Osteocyte (in vitro differentiated cells): ENCODE results near the gene CIB4. TPM values are rescaled to one million over a fixed set of nuclear protein-coding genes. Genes with fewer than 3 reads are reported as not detected.

Source experiments
- DNase-seq: peaks from one replicate; pipeline ENCODE4 v3.0.0; 2021; ENCODE audit warnings: mixed read lengths; ENCODE audit not compliant: unreplicated experiment; ENCODE audit errors: extremely low spot score
- H3K27ac Mint-ChIP-seq: one replicate; pipeline ENCODE4 v1.8.0; 2021; ENCODE audit warnings: mild to moderate bottlenecking, mixed read lengths; ENCODE audit not compliant: unreplicated experiment
- H3K27me3 Mint-ChIP-seq: one replicate; pipeline ENCODE4 v1.8.0; 2021; ENCODE audit warnings: mixed read lengths; ENCODE audit not compliant: unreplicated experiment
- H3K36me3 Mint-ChIP-seq: one replicate; pipeline ENCODE4 v1.8.0; 2021; ENCODE audit warnings: mixed read lengths; ENCODE audit not compliant: unreplicated experiment
- H3K4me1 Mint-ChIP-seq: one replicate; pipeline ENCODE4 v1.8.0; 2021; ENCODE audit warnings: mixed read lengths; ENCODE audit not compliant: unreplicated experiment
- H3K4me3 Mint-ChIP-seq: one replicate; pipeline ENCODE4 v1.8.0; 2021; ENCODE audit warnings: mild to moderate bottlenecking, moderate library complexity, mixed read lengths; ENCODE audit not compliant: unreplicated experiment
- H3K9me3 Mint-ChIP-seq: one replicate; pipeline ENCODE4 v1.8.0; 2021; ENCODE audit warnings: mixed read lengths; ENCODE audit not compliant: unreplicated experiment
- CTCF ChIP-seq: fragments of 200-600 bp; sonication (generic); IDR thresholded peaks from 2 replicates; pipeline ENCODE4 v1.5.0; 2021; ENCODE audit warnings: antibody characterized with exemption, mild to moderate bottlenecking, moderate library complexity
- total RNA-seq: library from RNA; stranded (reverse); gene quantifications from 2 replicates; pipeline ENCODE4 v1.2.1, GENCODE V29; 2021

CIB4 gene
- total RNA-seq, 1 donor from 2014 or later = not detected

DNA sequence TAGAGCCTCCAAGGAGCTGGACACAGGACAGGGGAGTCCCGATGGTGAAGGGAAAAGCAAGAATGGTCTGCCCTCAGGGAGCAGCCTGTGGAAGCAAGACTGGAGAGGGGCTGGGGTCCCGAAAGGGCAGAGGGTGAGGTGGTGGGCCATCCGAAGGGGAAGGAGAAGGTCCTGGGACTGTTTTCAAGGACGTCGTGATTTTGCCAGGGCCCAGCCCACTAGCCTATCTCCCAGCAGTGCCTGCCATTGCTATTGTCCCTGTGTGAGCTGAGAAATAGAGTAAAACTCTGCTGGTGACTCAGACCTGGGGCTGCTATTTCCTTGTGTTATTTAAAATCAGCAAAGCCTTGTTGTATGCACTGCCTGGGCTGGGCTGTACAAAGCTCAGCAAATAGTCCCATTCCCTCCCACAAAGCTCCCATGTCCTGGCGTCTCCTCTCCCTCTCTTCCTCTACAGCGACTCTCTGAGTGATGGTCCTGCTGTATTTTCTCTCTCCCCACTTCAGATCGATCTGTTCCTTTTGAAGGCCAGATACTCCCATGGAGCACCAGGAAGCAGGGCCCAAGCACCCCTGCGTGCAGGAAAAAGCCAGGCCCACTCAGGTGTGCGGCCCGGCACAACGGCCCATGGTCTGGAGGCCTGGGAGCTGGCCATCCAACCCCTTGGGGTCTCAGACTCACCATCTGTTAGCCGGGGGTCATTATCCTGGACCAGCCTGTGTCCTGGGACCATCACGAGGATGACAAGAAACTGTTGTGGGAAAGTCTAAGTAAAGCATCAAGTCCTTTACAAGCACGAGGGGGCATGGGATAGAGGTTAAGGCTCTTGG is 98.3 kb downstream of the CIB4 start:
- peaks cover 3% of the 10 kb centered on the region for H3K4me1 Mint-ChIP-seq
- H3K4me3 Mint-ChIP-seq = no peak overlapping the region
- H3K36me3 Mint-ChIP-seq = no peaks in the 10 kb centered on the region
- H3K9me3 Mint-ChIP-seq = no peaks in the 10 kb centered on the region
- TF ChIP-seq CTCF = no peak
- no peak overlapping the region for H3K27ac Mint-ChIP-seq
- DNase-seq = no peak
- peaks cover 50% of the 10 kb centered on the region for H3K27me3 Mint-ChIP-seq

- Mint-ChIP-seq H3K4me3 (no peak overlapping the region), H3K9me3 (no peaks in the 10 kb centered on the region), H3K27ac (no peak overlapping the region), H3K36me3 (no peaks in the 10 kb centered on the region), H3K4me1 (peaks cover under 1% of the 10 kb centered on the region), H3K27me3 (peaks cover 45% of the 10 kb centered on the region)
- DNase-seq = no peak
- TF ChIP-seq CTCF = no peak
These were observed 99.0 kb downstream of the CIB4 start for GRCh38 chr2:26542194-26542455.

DNA sequence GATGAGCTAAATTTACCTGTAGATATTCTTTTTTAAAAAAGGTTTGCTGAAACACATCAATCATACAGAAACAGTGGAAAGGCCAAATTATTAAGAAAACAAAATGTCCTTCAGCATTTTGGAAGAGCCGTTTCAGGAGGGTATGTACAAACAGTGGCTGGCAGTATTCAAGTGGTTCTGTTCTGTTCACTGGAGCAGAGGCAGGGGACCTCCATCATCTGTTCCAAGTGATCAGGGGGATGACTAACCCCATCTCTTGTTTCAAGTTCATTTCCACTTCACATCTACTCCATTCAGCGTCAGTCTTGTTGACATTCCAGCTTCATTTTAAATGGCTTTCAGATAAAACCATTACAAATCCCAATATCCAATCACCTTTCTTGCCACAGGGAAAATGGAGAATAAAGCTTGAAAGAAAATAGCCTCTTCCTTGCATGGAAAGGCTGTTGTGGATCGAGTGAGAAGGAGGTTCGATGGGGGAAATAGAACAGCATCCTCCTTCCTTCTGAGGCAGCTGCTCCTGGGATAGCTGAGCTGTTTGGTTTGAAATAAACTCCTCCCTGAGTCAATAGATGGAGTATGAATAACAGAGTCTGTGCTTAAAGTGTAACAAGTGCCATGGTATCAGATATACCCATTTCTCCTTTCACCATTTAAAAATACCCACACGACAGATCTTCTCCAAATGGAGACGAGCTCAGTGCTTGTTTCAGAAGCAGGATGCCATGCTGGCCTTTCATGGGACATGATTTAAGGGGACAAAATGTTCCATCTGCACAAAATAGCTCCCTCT is 99.6 kb downstream of the CIB4 start:
- TF ChIP-seq CTCF = no peak
- H3K9me3 Mint-ChIP-seq = no peaks in the 10 kb centered on the region
- H3K27me3 Mint-ChIP-seq = peaks cover 40% of the 10 kb centered on the region
- no peaks in the 10 kb centered on the region for H3K36me3 Mint-ChIP-seq
- H3K4me3 Mint-ChIP-seq = no peak overlapping the region
- H3K27ac Mint-ChIP-seq = no peak overlapping the region
- no peaks in the 10 kb centered on the region for H3K4me1 Mint-ChIP-seq
- DNase-seq = no peak

GRCh38 chr2:26540961-26541360 is 100.2 kb downstream of the CIB4 start:
- H3K27me3 Mint-ChIP-seq = peaks cover 37% of the 10 kb centered on the region
- no peaks in the 10 kb centered on the region for H3K36me3 Mint-ChIP-seq
- no peak overlapping the region for H3K4me3 Mint-ChIP-seq
- H3K4me1 Mint-ChIP-seq = no peaks in the 10 kb centered on the region
- TF ChIP-seq CTCF = no peak
- no peak overlapping the region for H3K27ac Mint-ChIP-seq
- DNase-seq = no peak
- no peaks in the 10 kb centered on the region for H3K9me3 Mint-ChIP-seq

DNA sequence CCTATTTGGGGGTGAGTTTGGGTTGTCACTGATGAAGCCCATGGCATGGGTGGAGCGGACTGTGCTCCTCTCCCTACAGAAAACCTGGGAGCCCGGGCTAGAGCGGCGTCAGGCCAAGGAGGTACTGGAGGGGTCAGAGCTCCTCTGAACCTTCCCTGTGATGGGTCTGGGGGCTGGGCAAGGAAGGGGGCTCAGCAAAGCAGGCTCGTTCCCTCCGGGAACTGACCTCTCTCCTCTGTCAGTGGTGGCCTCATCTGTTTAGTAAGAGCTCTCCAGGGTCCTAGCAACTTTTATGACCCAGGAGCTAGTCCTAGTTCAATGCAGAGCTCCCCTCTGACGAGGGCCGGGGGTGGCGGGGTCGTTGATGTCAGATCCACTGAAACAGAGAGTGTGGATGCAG is 100.9 kb downstream of the CIB4 start:
- Mint-ChIP-seq H3K36me3 (no peaks in the 10 kb centered on the region), H3K9me3 (no peaks in the 10 kb centered on the region), H3K4me1 (no peaks in the 10 kb centered on the region), H3K4me3 (no peak overlapping the region), H3K27ac (no peak overlapping the region), H3K27me3 (peaks cover 34% of the 10 kb centered on the region)
- TF ChIP-seq CTCF = no peak
- no peak for DNase-seq
